Upper lobe of left lung (tissue), 4 donors: ENCODE measurements around the gene IMPA2.

Experiments
- EP300 ChIP-seq, 4 donors: sonication (generic); formaldehyde crosslinking; IDR thresholded peaks; one replicate each; pipeline ENCODE4 v1.5.1; 2017; ENCODE audit warnings: antibody characterized with exemption in 4 of 4, control low read depth in 2 of 4
- POLR2A ChIP-seq, 4 donors: fragments of 450-650 bp; IDR thresholded peaks; one replicate each; pipeline ENCODE4 v1.5.1; 2016 to 2017; ENCODE audit warnings: antibody characterized with exemption in 4 of 4, mild to moderate bottlenecking in 2 of 4
- TF ChIP-seq, protein P1 (sequence below), 6 experiments: fragments of 450-650 bp in 4 of 6; fragments of 200-600 bp in 2 of 6; sonication (generic) in 2 of 6; IDR thresholded peaks; one replicate each; pipeline ENCODE4 v1.5.1; 2016 to 2019; ENCODE audit warnings: antibody characterized with exemption in 6 of 6

DNA sequence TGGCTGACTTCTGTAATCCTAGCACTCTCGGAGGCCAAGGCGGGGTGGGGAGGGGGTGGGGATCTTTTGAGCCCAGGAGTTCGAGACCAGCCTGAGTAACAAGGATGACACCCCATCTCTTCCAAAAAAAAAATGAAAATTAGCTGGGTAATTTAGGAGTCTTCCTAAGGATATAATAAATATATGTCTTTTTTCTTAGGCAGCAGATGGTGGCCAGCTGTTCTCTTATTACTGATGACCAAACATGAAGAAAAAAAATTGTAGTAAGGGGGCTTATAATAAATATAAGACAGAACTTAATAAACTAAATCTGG, 4.2 kb upstream of the IMPA2 start:
- TF ChIP-seq, protein P1, sequence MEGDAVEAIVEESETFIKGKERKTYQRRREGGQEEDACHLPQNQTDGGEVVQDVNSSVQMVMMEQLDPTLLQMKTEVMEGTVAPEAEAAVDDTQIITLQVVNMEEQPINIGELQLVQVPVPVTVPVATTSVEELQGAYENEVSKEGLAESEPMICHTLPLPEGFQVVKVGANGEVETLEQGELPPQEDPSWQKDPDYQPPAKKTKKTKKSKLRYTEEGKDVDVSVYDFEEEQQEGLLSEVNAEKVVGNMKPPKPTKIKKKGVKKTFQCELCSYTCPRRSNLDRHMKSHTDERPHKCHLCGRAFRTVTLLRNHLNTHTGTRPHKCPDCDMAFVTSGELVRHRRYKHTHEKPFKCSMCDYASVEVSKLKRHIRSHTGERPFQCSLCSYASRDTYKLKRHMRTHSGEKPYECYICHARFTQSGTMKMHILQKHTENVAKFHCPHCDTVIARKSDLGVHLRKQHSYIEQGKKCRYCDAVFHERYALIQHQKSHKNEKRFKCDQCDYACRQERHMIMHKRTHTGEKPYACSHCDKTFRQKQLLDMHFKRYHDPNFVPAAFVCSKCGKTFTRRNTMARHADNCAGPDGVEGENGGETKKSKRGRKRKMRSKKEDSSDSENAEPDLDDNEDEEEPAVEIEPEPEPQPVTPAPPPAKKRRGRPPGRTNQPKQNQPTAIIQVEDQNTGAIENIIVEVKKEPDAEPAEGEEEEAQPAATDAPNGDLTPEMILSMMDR (IDR thresholded peaks at IDR 0.05): no peak
- TF ChIP-seq EP300 (IDR thresholded peaks at IDR 0.05): no peak
- no peak for TF ChIP-seq POLR2A (IDR thresholded peaks at IDR 0.05)
